Measurements from ENCODE around the gene LMNTD2.
"Not testable (repeated sequence)": the region's sequence is repeated elsewhere in the genome, so short reads cannot be mapped to it uniquely, and the experiment has no call there.

Gene LMNTD2

GRCh38 chr11:516918-517685 is 43.4 kb downstream of the LMNTD2 start:
- DNase-seq (ENCODE audit: low read depth in 3 of 3, low spot score in 1 of 3), result not testable (repeated sequence)

DNA sequence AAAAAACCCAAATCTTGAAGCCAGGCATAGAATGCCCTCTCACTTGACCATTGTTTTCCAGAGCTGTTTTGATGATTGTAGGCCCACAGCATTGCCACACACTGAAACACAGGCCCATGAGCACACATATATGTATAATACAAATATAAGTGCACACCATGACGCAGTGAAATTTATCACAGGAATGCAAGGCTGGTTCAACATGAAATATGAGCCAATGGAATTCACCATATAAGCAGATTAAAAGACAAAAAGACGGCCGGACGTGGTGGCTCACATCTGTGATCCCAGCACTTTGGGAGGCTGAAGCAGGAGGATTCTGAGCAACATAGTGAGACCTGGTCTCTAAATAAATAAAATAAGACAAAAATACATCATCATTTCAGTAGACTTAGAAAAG is 44.1 kb downstream of the LMNTD2 start:
- DNase-seq (ENCODE audit: low read depth in 3 of 3, low spot score in 1 of 3), result no peak

DNA sequence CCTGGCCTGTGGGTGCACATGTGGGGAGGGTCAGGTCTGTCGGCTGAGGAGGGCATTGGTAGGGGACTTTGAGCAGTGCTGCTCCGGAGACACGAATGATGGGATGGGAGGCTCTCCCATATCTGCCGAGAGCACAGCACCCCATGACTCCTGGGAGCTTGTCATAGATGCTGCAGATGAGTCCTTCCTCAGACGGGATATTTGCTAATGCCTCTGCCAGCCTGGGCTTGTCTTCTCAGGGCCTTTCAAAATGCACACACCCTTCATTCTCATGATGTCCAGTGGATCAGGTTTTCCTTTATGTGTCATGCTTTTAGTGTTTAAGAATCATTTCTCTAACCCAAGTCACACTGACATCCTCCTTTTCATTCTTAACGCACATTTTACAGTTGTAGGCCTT is 45.4 kb downstream of the LMNTD2 start:
- no peak for DNase-seq (ENCODE audit: low read depth in 3 of 3, low spot score in 1 of 3)

DNA sequence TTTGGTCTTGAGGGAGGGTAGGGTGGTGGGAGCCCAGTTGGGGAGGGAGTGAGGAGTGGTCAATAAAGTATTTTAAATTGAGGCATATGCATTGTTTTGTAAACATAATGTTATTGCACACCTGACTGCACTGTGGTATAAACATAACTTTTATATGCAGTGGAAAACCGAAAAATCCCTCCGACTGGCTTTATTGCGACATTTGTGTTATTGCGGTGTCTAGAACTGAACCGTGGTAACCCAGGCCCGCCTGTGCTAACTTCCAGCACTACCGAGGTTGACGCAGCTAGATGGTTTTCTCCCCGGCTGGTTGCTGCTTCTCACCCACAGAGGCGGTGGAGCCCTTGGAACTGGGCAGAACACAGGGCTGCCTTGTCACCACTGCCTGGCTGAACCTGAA is 45.9 kb downstream of the LMNTD2 start:
- no peak for DNase-seq (ENCODE audit: low read depth in 3 of 3, low spot score in 1 of 3)

- DNase-seq (ENCODE audit: low read depth in 3 of 3, low spot score in 1 of 3), result no peak
Observed at GRCh38 chr11:512761-513595, 47.6 kb downstream of the LMNTD2 start.

DNA sequence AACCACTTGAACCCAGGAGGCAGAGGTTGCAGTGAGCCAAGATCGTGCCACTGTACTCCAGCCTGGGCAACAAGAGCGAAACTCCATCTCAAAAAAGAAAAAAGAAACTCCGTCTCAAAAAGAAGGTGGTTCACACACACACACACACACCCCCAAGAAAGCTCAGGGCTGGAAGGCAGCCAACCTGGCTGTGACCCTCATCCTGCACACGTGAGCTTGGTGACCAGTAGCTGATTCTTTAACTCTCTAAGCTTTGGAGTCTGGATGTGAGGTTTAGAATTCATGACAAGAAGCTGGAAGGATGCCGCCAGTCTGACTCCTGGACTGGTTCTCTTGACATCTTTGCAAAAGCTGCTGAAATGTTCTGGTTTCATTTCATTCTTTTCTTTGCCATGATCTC is 51.6 kb downstream of the LMNTD2 start:
- DNase-seq (ENCODE audit: low read depth in 3 of 3, low spot score in 1 of 3), result no peak

DNA sequence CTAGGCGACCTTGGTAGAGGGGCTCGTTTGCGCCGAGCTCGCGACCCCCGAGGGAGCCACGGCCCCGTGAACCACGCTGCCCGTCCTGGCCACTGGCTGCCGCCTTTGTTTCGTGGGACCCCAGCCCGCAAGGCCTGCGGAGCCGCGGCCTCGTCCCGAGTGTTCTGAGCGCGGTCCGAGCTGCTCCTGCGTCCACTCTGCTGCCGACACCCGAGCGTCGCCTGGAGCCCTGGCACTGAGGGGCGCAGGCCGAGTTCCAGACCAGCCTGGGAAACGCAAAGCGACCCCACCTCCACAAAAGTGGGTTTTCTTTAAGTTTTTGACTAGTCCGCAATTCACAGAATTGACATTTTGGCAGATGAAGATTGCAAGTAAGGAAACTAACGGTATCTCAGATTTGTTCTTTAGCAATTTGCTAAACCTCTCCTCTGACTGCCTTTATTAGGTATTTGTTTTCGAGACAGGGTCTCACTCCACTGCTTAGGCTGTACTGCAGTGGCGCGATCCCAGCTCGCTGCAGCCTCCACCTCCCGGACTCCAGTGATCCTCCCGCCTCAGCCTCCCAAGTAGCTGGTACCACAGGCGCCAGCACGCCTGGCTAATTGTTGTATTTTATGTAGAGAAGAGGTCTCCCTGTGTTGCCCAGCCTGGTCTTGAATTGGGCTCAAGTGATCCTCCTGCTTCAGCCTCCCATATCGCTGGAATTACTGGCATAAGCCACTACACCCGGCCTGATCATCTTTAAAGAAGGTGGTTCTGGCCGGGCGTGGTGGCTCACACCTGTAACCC is 52.6 kb downstream of the LMNTD2 start:
- DNase-seq (ENCODE audit: low read depth in 3 of 3, low spot score in 1 of 3), result no peak

GRCh38 chr11:506995-507726 is 53.4 kb downstream of the LMNTD2 start, which contains the start of gene RNH1:
Gene RNH1, minus strand, starts transcription at chr11:507242. Its CDS starts 5,080 bp downstream, at chr11:502162.
- peak; percentile 99 to 100 (median 100) for DNase-seq (ENCODE audit: low read depth in 3 of 3, low spot score in 1 of 3)

GRCh38 chr11:506238-506994 is 54.1 kb downstream of the LMNTD2 start:
- peak; percentile 92 to 96 (median 93) for DNase-seq (ENCODE audit: low read depth in 3 of 3, low spot score in 1 of 3)

DNA sequence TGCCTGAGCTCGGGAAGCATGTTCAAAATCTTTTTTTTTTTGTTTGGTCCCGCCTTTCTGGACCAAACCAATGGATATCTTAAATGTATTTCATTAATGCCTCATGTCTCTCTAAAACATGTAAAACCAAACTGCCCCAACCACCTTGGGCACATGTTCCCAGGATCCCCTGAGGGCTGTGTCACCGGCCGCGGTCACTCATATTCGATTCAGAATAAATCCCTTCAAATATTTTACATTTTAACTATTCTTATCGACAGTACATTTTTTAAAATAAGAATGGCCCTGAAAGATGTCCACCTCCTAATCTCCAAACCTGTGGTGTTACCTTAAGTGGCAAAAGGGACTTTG is 55.6 kb downstream of the LMNTD2 start:
- DNase-seq (ENCODE audit: low read depth in 3 of 3, low spot score in 1 of 3), result no peak

All from stimulated activated CD4-positive, alpha-beta T cell treated with anti-CD3 and anti-CD28 coated beads, TNF-alpha, amount 100 ng/mL, for 1 hour (primary cell).